ENCODE measurements around the gene USH1C.

The USH1C gene

GRCh38 chr11:17544181-17544622 lies at the start of gene USH1C:
TSS of gene USH1C (minus strand) at chr11:17544416. CDS start at chr11:17544307, 109 bp downstream.
- no peak for DNase-seq (ENCODE audit: low spot score)

DNA sequence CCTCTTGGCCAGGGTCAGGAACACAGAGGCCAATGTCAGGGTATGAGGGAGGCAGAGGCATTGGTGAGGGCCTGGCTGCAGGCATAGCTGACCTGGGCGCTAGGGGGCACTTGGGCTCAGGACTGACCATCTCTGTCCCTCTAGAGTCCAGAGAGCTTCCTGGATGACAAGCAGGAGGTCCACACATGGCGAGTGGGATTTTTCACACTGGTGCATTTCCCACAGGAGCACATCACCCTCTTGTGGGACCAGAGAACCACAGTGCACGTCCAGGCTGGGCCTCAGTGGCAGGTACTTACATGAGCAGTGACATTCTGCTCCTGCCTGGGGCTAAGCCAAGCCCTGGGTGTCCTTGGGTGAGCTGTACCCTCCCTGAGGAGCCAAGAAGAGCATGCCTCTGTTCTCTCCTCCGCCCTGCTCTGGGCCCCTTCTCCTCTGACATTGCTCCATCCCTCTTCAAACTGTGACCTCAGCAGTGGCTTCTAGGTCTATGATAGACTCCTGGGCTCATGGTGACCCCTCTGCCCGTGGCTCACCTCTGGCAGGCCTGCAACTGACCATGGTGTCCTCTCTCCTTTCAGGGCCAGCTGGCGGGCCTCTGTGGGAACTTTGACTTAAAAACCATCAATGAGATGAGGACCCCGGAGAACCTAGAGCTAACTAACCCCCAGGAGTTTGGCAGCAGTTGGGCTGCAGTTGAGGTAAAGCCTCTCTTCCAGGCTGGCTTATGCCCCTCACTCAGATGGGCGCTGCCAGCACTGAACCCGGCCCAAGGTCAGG lies 49.4 kb upstream of the USH1C start:
- no peak for DNase-seq (ENCODE audit: low spot score)

GRCh38 chr11:17591293-17591692 lies 47.1 kb upstream of the USH1C start:
- no peak for DNase-seq (ENCODE audit: low spot score)

- DNase-seq (ENCODE audit: low spot score), result no peak
These were observed 46.2 kb upstream of the USH1C start for GRCh38 chr11:17590463-17590862.

DNA sequence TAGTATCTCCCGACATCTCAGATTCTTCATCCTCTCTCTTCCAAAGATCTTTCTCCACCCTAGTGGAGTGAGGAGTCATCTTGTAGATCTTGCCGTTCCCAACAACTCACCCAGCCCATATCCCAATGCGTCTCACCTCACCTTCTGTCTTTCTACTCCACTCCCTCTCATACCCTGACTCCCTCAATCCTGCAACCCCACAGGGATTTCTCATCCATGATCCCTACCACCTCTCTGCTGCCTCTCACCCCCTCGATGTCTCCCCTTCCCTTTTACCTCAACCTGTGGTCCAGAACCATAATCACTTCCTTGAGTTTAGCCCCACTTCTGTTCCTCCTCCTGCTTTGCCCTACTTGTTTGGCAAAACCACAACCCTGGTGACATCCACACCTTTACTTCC lies 44.5 kb upstream of the USH1C start:
- DNase-seq (ENCODE audit: low spot score), result no peak

DNA sequence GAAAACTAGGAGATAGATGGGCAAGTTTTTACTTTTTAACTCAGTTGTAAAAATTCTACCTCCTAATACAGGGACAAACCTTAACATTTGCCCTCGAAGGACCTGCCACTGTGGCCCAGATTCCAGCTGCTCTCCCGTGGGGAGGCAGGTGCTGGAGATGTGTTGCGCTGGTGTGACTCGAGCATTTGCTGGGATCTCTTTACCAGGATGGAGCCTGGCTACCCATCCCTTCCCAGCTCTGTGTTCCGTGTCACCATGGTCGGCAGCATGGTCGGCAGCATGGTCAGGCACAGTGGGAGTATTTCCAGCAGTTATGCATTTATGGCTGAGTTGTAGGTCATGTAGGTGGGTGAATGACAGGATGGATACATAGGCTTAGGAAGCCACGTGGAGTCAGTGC lies 44.0 kb upstream of the USH1C start:
- DNase-seq (ENCODE audit: low spot score), result no peak

DNA sequence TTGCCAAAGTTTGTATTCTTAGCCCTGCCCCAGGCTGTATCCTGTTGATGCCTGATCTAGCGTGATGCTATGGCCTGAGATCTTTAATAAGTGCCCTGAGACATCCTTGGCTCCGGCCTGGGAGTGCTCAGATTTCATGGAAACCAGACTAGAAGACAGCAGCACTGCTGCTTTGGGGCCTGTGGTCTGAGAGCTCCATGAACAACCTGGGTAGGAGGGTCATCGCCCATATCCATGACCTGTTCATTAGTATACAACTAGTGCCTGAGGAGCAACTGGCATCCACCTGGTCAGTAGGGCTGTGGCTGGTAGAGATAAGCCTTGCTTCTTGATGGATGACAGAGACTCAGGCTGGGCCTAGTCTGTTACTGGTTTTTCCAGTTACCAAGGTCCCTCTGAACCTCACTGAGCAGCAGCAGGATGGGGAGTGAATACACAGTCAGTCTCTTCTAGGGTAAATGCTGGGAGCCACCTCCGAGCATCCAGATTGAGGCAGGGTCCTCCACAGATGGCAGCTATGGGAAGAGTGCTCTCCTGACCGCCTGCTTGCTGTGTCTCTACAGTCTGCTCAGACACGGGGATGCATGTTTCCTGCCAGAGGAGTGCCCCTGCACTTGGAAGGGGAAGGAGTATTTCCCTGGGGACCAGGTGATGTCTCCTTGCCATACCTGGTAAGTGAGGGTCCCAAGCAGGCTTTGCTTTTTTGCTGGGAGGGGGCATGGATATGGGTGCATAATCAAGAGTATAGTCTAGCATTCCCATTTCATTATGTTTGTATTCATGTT lies 41.9 kb upstream of the USH1C start:
- no peak for DNase-seq (ENCODE audit: low spot score)

GRCh38 chr11:17581732-17582053 lies 37.5 kb upstream of the USH1C start:
- DNase-seq (ENCODE audit: low spot score), result no peak

GRCh38 chr11:17581036-17581731 lies 37.0 kb upstream of the USH1C start:
- DNase-seq (ENCODE audit: low spot score), result no peak

GRCh38 chr11:17580271-17580670 lies 36.1 kb upstream of the USH1C start:
- no peak for DNase-seq (ENCODE audit: low spot score)

- DNase-seq (ENCODE audit: low spot score), result no peak
These were observed 35.2 kb upstream of the USH1C start for GRCh38 chr11:17579451-17579850.

- no peak for DNase-seq (ENCODE audit: low spot score)
These were observed 34.7 kb upstream of the USH1C start for GRCh38 chr11:17578958-17579357.

GRCh38 chr11:17578296-17578695 lies 34.1 kb upstream of the USH1C start:
- no peak for DNase-seq (ENCODE audit: low spot score)

DNA sequence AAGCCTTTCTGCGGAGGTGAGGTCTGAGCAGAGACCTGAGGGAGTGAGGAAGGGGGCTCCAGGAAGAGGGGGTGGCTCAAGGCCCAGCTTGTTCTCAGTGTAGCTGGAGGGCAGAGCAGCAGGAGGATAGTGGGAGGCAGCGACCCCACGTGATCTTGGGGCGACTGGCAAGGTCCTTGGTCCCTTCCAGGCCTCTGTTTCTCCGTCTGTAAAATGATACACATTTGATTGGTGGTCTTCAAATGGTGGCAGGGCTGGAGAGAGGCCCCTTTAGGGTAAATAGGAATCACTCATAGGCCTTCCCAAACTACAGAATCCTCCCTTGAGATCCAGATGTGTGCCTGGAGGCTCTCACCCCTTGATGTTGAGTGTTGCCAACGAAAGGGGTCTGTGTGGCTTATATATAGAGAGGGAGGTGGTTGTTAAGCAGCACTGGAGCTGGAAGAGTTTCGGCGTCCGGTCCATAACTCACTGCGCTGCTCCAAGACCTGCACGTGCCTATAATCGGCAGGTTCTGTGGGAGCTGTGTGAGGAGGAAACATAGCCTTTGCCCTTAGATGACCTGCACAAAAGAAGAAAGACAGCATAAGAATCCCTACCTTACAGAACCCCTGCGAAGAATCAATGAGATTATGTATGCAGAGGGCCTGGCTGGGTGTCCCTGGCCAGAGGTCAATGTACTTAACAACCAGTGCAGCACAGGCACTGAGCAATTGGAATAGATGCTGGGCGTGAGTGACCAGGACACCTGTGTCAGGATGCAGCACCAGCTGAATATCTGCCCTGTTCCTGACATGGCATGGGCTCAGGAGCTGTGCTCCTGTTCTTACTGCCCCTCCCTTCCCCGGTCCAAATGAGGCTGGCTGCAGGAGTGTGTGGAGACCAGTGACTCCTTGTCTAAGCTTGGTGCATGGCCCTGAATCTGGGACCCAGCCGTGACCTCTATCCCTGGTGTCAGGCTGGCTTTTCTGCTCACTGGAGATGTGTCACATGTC lies 31.5 kb upstream of the USH1C start:
- DNase-seq (ENCODE audit: low spot score), result no peak

GRCh38 chr11:17574141-17575091 lies 30.2 kb upstream of the USH1C start:
- DNase-seq (ENCODE audit: low spot score), result no peak

DNA sequence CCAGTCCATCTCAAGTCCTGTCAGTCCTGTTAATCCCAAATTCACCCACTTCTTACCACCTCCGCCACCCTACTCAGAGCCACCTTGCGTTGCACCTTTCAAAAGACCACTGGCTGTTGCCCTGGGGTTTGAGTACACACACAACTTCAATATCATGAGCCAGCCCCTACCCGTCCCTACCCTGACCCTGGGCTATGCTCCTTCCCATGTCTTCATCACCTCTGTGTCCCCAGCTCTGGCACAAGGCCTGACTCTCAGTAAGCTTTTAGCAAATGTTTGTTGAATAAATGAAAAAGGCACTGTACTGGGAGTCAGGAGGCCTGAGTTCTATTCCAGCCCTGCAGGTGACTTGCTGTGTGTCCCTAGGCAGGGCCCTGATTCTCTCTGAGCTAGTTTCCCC lies 29.3 kb upstream of the USH1C start:
- no peak for DNase-seq (ENCODE audit: low spot score)

DNA sequence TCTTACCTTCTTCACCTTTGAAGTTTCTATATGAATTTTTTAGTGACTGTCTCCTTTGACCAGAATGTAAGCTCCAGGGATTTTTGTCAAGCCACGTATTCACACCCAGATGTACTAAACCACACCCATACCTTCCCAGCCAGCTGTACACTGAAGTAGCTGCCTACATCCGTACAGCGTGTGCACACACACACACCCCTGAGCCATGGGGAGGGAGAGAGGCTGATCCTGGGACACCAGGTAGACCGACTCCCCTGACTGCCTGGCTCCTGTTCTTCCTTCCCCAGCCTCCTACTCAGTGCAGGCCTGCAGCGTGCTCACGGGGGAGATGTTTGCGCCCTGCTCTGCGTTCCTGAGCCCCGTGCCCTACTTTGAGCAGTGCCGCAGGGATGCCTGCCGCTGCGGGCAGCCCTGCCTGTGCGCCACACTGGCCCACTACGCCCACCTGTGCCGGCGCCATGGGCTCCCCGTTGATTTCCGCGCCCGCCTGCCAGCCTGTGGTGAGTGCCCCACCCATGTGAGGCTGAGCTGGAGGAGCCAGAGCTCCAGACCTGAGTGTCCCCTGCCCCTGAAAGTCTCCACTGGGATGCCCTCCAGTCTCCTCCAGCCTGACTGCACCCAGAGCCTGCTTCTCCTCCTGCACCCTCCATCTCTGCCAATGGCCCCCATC lies 28.7 kb upstream of the USH1C start:
- no peak for DNase-seq (ENCODE audit: low spot score)

DNA sequence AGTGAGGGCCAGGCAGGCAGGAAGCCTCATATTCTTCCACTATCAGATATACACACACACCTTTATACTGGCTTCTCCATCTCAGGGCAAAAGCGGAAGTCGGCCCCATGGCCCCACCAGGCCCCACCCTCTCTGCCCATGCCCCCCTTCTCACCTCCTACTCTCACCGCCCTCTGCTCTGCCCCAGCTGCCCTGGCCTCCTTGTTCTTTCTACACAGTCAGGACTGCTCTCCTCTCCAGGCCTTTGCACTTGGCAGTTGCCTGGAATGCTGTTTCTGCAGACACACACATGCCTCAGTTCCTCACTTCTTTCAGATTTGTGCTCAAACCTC lies 28.1 kb upstream of the USH1C start:
- no peak for DNase-seq (ENCODE audit: low spot score)

- DNase-seq (ENCODE audit: low spot score), result no peak
These were observed 27.5 kb upstream of the USH1C start for GRCh38 chr11:17571431-17572358.
